ENCODE data around the gene ZNF66.
"Not testable (repeated sequence)": the region's sequence is repeated elsewhere in the genome, so short reads cannot be mapped to it uniquely, and the experiment has no call there.

ZNF66 gene

DNA sequence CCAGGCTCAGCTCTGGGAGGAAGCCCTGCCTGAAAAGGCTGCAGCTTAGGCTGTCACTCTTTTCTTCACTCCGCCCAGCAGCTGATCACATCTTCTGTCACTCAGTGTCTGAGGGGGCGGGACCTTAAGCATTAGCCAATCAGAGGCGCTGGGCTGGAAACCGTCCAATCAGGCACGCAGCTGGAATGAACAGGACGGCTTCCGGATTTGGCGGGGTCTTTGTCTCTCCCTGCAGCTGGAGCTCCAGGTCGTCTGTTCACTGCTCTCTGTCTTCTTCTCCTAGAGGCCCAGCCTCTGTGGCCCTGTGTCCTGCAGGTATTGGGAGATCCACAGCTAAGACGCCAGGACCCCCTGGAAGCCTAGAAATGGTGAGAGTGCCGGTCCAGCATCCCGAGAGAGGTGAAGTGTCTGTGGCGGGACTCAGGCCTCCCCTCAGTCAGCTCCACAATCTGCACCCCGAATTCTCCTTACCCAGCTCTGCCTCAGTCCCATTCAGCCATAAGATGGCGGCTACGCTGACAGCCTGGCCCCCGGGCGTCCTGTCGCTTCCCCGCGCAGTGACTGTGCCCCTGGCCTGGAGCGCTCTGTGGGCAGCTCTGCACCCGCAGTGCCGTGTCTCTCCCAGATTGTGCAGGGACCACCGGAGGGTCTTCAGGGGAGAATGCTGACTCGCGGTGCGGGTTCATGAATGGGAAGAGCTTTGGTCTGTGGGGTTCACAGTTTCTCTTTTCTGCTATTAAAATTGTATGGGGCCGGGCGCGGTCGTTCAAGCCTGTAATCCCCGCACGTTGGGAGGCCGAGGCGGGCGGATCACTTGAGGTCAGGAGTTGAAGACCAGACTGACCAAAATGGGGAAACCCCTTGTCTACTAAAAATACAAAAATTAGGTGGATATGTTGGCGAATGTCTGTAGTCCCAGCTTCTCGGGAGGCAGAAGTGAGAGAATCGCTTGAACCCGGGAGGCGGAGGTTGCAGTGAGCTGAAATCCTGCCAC lies at the start of gene ZNF66:
Gene ZNF66 (plus strand): TSS at position 222 of the 994 bp plus-strand sequence. CDS start 144 bp downstream, at position 366.
- peak; percentile 96 for DNase-seq (ENCODE audit: low read depth)

DNA sequence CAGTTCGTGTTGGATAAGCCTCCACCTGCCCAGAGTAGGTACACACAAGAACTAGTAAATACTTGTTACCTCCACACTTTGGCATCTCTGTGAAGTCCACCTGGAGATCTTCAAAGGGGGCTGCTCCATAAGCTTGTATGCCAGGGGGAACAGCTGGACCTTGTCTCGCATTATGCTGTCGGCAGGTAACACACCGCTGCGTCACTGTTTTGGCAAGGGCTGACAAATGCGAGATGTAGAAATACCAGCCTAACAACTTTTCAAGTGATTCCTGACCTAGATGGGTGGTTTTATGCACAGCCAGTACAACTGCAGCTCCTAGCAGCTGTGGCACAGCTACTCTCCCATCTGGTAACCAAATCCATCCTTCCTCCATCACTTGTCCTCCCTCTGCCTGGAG lies 25.9 kb upstream of the ZNF66 start:
- DNase-seq (ENCODE audit: low read depth): not testable (repeated sequence)

DNA sequence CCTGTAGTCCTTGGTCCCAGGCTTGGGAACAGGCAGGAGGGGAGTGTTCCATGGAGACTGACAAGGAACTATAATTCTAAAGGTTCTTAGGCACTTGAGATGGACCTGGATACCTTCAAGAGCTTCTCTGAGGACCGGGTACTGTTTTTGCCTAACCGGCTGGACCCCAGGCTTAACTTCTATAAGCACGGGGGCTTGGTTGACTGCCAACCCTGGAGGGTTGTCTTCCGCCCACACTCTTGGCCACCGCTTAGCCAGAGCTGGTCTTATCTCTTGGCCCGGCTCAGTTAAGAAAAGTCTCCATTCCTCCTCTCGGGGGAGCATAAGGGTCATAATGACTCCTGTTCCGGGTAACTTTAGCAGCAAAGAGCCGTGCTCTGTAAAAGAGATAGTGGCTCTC lies 23.8 kb upstream of the ZNF66 start:
- not testable (repeated sequence) for DNase-seq (ENCODE audit: low read depth)

DNA sequence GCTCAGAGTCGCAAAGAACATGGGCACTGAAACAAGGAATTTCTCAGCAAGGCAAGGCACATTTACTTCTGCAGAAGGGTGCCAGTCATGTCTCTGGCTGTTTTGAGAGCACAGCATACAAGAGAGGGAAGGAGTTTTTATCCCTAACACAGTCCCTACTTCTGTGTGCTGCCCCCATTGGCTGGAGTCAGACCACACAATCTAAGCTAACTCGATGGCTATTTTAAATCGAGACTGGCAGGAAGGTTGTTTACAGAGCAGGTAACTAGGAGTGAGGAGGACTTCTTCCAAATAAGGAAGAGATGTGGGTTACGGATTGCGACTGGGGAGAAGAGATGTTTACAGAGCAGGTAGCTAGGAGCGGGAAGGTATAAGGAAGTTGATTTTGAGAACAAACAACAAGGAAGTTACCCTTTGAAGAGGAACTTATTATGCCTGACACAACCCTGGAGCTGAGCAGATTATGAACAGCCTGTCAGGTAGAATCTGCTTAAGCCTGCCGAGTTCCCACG lies 6.8 kb upstream of the ZNF66 start:
- not testable (repeated sequence) for DNase-seq (ENCODE audit: low read depth)

DNA sequence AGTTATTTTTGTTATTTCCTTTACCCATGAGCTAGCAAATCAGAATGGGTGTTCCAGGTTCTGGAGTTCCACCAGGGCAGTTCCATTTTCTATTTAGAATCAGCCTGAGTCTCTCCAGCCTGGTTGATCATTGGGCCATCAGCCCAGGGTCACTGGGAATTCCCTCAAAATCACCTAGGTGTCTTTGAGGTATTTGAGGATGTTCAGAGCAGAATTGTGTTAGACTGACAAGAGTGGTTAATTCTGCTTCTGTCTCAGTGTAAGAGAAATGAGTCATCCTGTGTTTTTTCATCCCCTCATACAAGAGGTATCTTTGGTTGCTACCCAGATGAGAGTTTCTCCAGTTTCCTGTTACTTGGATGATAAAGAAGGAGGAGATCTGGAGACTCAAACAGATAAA lies 11.7 kb downstream of the ZNF66 start:
- DNase-seq (ENCODE audit: low read depth): no peak

DNA sequence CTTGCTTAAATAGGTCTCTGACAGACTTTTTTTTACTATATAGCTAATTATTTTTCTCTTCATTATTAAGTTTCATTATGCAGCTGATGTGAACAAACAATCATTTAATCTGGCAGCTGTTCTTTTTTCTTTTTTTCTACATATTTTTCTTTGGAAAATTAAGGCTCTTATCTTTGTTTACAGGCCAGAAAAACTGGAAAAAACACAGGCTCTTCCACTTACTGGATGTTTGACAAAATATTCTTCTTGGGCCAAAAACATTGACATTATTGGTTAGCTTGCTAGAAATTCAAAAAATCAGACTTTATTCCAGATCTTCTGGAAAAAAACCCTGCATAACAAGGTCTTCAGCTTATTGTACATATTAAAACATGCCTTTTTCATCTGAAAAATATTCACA lies 15.7 kb downstream of the ZNF66 start:
- no peak for DNase-seq (ENCODE audit: low read depth)

DNA sequence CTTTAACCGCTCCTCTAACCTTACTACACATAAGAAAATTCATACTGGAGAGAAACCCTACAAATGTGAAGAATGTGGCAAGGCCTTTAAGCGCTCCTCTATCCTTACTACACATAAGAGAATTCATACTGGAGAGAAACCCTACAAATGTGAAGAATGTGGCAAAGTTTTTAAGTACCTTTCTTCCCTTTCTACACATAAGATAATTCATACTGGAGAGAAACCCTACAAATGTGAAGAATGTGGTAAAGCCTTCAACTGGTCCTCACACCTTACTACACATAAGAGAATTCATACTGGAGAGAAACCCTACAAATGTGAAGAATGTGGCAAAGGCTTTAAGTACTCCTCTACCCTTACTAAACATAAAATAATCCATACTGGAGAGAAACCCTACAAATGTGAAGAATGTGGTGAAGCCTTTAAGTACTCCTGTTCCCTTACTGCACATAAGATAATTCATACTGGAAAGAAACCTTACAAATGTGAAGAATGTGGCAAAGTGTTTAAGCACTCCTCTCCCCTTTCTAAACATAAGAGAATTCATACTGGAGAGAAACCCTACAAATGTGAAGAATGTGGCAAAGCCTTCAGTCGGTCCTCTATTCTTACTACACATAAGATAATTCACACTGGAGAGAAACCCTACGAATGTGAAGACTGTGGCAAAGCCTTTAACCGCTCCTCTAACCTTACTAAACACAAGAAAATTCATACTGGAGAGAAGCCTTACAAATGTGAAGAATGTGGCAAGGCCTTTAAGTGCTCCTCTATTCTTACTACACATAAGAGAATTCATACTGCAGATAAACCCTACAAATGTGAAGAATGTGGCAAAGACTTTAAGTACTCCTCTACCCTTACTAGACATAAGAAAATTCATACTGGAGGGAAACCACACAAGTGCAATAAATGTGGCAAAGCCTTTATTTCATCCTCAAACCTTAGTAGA lies 30.5 kb downstream of the ZNF66 start:
- DNase-seq (ENCODE audit: low read depth): not testable (repeated sequence)

DNA sequence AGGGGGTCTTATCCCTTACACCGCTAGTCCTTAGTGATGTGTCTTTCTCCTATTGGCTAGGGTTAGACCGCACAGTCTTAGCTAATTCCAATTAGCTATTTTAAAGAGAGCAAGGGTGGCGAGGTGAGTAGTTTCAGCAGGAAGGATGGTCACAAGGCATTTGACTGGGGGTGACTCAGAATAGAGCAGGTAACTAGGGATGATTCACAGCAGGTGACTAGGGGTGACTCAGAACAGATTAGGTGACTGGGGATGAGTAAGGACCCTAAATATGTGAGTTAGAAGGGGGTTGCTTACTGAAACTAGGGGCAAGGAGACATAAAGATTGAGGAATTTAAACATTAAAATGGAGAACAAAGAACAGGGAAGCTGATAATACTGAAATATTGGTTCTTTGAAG lies 64.3 kb downstream of the ZNF66 start:
- no peak for DNase-seq (ENCODE audit: low read depth)
